Jurkat, Clone E6-1 (cell line): ENCODE measurements around the gene FAM219B.
"Not testable (repeated sequence)": the region's sequence is repeated elsewhere in the genome, so short reads cannot be mapped to it uniquely, and the experiment has no call there.

Source experiments
- DNase-seq: peaks from one replicate; pipeline ENCODE4 v3.0.0-alpha.2; 2011; ENCODE audit warnings: low read depth, low spot score
- H3K4me3 ChIP-seq: 2 replicates; pipeline ENCODE4 v1.5.1; 2011; ENCODE audit warnings: mild to moderate bottlenecking, low read length, control low read depth, moderate library complexity

Gene FAM219B

GRCh38 chr15:74906067-74906449 lies 593 bp downstream of the FAM219B start:
- peak overlapping the region; percentile 57 for H3K4me3 ChIP-seq
- DNase-seq: no peak

DNA sequence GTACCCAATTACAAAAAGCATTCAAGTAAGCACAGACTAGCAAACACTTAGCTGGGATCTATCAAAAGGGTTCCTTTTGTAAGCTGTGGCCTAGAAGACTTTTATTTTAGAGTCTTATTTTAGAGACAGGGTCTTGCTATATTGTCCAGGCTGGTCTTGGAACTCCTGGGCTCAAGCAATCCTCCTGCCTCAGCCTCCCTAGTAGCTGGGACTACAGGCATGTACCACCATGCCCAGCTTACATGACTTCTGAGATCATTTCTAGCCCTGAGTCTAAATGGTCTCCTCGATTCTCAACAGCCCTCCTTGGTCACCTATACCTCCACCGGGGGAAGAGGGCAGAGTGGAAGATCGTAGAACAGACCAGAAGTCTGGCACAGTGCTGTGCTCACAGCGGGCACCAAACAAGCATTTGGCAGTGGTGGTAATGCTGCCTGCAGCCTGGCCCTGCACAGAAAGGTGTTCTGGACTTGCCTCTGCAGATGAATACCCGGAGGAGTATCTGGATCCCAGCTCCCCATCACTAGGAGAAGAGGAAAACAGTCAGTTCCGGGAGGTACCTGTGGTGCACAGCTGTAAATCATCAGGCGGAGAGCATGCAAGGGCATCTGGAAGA lies 2.4 kb downstream of the FAM219B start:
- DNase-seq: no peak
- H3K4me3 ChIP-seq: no peak overlapping the region

- H3K4me3 ChIP-seq: no peak overlapping the region
- no peak for DNase-seq
Measured at GRCh38 chr15:74903676-74904075, 3.0 kb downstream of the FAM219B start.

GRCh38 chr15:74902295-74903075 lies 4.2 kb downstream of the FAM219B start:
- no peak for DNase-seq
- H3K4me3 ChIP-seq: no peak overlapping the region

GRCh38 chr15:74901612-74902063 lies 5.0 kb downstream of the FAM219B start:
- H3K4me3 ChIP-seq: no peak overlapping the region
- DNase-seq: peak; percentile 43

DNA sequence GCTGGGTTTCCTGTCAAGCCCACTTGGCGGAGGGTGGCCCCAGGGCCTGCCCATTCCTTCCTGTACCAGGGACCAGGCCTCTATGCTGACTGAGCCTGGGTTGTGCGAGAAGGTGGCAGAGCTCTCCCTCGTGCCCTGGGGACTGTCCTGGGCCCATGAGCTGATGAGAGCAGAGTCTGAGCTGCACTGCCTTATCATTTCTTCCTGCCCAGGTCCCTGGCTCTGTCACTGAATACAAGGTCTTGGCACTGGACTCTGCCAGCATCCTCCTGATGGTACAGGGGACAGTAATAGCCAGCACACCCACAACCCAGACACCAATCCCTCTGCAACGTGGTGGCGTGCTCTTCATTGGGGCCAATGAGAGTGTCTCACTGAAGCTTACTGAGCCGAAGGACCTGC lies 9.3 kb downstream of the FAM219B start:
- H3K4me3 ChIP-seq: no peak overlapping the region
- DNase-seq: no peak

GRCh38 chr15:74896316-74896715 lies 10.3 kb downstream of the FAM219B start:
- no peak for DNase-seq
- no peak overlapping the region for H3K4me3 ChIP-seq

DNA sequence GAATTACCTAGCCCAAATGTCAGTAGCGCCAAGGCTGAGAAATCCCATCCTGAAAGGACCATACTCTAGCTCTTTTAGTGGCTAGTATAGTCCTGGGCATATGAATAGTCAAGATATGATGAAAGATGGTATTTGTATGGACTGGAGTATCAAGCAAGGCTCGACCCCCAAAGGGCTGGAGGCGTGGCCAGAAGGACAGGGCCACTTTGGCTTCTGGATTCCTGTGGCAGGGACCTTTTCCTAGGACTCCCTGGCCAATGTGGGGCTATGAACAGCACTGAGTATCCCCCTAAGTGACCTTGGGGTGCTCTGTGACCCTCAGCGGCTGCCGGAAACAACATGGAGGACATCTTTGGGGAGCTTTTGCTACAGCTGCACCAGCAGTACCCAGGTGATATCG lies 10.8 kb downstream of the FAM219B start:
- H3K4me3 ChIP-seq: no peak overlapping the region
- no peak for DNase-seq

DNA sequence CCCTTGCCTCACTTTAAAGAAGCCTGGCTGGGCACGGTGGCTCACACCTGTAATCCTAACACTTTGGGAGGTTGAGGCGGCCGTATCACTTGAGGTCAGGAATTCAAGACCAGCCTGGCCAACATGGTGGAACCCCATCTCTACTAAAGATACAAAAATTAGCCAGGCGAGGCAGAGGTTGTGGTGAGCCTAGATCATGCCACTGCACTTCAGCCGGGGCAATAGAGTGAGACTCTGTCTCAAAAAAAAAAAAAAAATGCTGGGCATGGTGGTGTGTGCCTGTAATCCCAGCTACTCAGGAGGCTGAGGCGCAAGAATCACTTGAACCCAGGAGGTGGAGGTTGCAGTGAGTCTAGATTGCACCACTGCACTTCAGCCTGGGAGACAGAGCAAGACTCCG lies 12.3 kb downstream of the FAM219B start:
- DNase-seq, H3K4me3 ChIP-seq: not testable (repeated sequence)

DNA sequence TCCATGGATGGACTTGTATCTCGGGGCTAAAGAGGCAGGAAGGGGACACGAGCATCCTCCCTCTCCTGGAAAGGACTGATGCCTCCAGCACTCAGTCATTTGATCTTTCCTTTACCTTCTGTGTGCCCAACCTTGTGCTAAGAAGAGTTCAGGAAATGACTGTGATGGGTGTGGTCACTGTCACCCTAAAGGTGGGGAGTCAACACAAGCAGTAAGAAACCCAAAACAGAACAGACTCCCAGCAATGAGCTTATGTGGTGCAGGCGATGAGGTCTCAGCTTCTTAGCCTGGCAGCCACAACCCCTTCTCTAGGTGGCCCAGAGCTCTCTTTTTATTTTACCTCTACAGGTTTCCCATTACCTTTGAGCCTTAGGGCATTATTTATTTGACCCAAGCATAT lies 13.0 kb downstream of the FAM219B start:
- DNase-seq: no peak
- H3K4me3 ChIP-seq: no peak overlapping the region

- no peak for DNase-seq
- no peak overlapping the region for H3K4me3 ChIP-seq
Measured at GRCh38 chr15:74892931-74893330, 13.7 kb downstream of the FAM219B start.

- DNase-seq: no peak
- H3K4me3 ChIP-seq: no peak overlapping the region
Measured at GRCh38 chr15:74892313-74892712, 14.3 kb downstream of the FAM219B start.

DNA sequence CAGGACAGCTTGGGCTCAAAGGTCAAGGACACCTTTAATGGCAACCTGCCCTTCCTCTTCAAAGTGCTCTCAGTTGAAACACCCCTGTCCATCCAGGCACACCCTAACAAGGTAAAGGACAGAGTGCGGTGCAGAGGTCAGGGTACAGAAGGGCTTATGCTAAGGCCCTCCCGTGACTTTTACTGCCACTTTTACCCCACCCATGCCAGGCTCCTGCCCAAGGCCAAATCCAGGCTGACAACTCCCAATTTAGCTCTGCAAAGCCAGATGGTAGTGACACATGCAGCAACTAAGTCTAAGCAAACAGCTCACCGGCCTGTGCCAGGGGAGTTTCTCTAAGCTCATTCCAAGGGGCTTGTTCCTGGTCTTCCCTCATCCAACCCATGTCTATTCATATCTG lies 15.2 kb downstream of the FAM219B start:
- no peak for DNase-seq
- H3K4me3 ChIP-seq: no peak overlapping the region

- peak overlapping the region; percentile 95 for H3K4me3 ChIP-seq
- DNase-seq: no peak
Measured at GRCh38 chr15:74890665-74890960, 16.0 kb downstream of the FAM219B start.

DNA sequence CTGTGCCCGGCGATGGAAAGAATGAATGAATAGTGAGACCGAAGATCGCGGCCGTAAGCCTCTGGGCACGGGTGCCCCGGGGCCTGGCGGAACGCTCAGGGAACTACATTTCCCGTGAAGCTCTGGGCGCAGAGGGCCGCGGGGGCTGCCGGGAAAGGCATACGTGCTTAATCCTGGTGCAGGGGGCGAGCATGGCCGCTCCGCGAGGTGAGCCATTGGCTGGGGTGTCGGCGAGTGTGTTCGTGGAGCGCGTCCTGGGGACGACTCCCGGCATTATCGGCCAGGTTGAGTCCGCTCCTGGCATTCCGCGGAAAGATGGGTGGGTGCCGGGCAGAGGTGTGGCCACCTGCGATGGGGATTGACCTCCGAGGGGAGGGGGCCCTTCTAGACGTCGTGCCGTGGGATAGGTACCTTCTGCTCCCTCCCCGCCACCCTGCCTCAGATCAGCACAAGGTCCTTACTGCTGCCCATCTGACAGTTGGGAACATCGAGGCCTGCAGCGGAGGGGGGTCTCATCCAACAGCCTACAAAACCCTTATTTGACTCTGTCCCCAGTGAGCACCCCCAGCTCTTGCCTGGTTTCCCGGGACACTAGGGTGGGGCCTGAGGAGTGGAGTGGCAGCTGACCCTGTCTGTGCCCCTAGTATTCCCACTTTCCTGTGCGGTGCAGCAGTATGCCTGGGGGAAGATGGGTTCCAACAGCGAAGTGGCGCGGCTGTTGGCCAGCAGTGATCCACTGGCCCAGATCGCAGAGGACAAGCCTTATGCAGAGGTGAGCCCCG lies 16.6 kb downstream of the FAM219B start, which contains the start of gene MPI:
Gene MPI (plus strand): TSS at position 160 of the 782 bp plus-strand sequence. CDS start 32 bp downstream, at position 192.
- DNase-seq: peak; percentile 72
- peak within 1 kb of the TSS; percentile 95 for H3K4me3 ChIP-seq

DNA sequence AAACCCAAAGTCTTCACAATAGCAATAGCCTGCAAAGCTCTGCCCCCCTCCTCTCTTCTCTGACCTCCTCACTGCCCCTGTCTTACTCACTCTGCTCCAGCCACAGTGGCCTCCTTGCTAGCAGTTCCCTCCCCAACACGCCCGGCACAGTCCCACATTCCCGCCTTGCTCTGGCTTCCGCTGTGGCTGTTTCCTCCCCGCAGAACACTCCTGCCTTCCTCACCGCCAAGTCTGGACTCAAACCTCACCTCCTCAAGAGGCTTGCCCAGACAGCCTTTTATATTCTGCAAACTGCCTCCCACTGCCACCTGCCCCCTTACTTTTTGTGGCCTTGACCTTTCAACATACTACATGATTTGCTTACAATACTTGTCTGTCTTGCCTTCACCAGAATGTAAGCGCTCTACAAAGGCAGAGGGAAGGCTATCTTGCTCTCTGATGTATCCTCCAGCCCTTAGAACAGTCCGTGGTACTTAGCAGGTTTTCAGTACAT lies 17.2 kb downstream of the FAM219B start:
- DNase-seq: no peak
- peak overlapping the region; percentile 95 for H3K4me3 ChIP-seq

DNA sequence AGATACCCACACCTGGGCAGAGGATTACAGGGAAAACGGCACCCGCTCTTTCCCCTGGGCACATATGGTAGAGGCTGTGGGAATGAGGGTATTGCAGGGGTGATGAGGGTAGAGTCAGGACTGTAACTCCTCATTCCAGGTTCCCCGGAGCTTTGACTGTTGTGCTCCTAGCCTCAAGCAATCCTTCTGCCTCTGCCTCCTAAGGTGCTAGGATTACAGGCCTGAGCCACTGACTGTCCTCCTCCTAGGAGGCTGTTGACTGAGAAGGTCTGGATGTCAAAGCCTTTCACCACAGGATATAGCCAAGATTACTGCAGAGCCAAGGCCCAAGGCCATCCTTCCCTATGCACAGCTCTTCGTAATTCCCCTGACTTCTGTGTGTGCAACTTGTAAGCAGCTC lies 17.9 kb downstream of the FAM219B start:
- no peak for DNase-seq
- H3K4me3 ChIP-seq: peak overlapping the region; percentile 95; the same call in 1 of the 2 replicates

DNA sequence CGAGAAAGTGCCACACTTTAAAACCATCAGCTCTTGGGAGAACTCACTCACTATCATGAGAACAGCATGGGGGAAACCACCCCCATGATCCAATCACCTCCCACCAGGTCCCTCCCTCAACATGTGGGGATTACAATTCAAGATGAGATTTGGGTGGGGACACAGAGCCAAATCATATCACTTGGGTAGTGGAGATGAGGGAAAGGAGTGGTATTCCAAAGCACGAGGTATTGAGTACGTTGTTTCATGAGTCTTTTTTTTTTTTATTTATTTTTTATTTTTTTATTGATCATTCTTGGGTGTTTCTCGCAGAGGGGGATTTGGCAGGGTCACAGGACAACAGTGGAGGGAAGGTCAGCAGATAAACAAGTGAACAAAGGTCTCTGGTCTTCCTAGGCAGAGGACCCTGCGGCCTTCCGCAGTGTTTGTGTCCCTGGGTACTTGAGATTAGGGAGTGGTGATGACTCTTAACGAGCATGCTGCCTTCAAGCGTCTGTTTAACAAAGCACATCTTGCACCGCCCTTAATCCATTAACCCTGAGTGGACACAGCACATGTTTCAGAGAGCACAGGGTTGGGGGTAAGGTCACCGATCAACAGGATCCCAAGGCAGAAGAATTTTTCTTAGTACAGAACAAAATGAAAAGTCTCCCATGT lies 19.0 kb downstream of the FAM219B start:
- not testable (repeated sequence) for DNase-seq, H3K4me3 ChIP-seq

- H3K4me3 ChIP-seq: no peak overlapping the region
- DNase-seq: no peak
Measured at GRCh38 chr15:74885461-74885860, 21.2 kb downstream of the FAM219B start.
